Trophoblast cell (in vitro differentiated cells and primary cell): ENCODE data around the gene IL1RAPL1.

Experiments
- DNase-seq, 2 donors: peaks; one replicate each; pipeline ENCODE4 v3.0.0-alpha.2; 2016
- H2AFZ ChIP-seq: 2 replicates; pipeline ENCODE4 v1.6.1; 2013; ENCODE audit warnings: low read length, moderate library complexity, mild to moderate bottlenecking; ENCODE audit not compliant: insufficient read depth, poor library complexity
- H2AK5ac ChIP-seq: 2 replicates; pipeline ENCODE4 v1.6.1; 2013; ENCODE audit warnings: mild to moderate bottlenecking, low read length
- H2BK120ac ChIP-seq: 2 replicates; pipeline ENCODE4 v1.6.1; 2013; ENCODE audit warnings: low read length, mild to moderate bottlenecking, moderate library complexity; ENCODE audit not compliant: insufficient read depth, poor library complexity
- H2BK12ac ChIP-seq: 2 replicates; pipeline ENCODE4 v1.6.1; 2013; ENCODE audit warnings: mild to moderate bottlenecking, low read length, moderate library complexity
- H2BK5ac ChIP-seq: 2 replicates; pipeline ENCODE4 v1.6.1; 2013; ENCODE audit warnings: low read length, low read depth, moderate library complexity, mild to moderate bottlenecking; ENCODE audit not compliant: poor library complexity
- H3K14ac ChIP-seq: 2 replicates; pipeline ENCODE4 v1.6.1; 2013; ENCODE audit warnings: mild to moderate bottlenecking, low read length
- H3K18ac ChIP-seq: 2 replicates; pipeline ENCODE4 v1.6.1; 2013; ENCODE audit warnings: mild to moderate bottlenecking, low read length
- H3K23ac ChIP-seq: 2 replicates; pipeline ENCODE4 v1.6.1; 2013; ENCODE audit warnings: low read length
- H3K27ac ChIP-seq: 2 replicates; pipeline ENCODE4 v1.5.1; 2013; ENCODE audit warnings: low read depth, mild to moderate bottlenecking, inconsistent platforms, low read length, moderate library complexity
- H3K27me3 ChIP-seq: 2 replicates; pipeline ENCODE4 v1.6.1; 2013; ENCODE audit warnings: inconsistent platforms, mild to moderate bottlenecking, low read length, moderate library complexity; ENCODE audit not compliant: insufficient read depth
- H3K36me3 ChIP-seq, 2 experiments: 1 replicate in 1 of 2; 2 replicates in 1 of 2; pipeline ENCODE4 v1.6.1; 2013; ENCODE audit warnings: low read length in 2 of 2, mild to moderate bottlenecking in 2 of 2, moderate library complexity in 1 of 2; ENCODE audit not compliant: insufficient read depth in 2 of 2, control insufficient read depth in 1 of 2
- H3K4ac ChIP-seq: 2 replicates; pipeline ENCODE4 v1.6.1; 2013; ENCODE audit warnings: low read depth, mild to moderate bottlenecking, low read length, moderate library complexity
- H3K4me1 ChIP-seq, 2 experiments: 1 replicate in 1 of 2; 2 replicates in 1 of 2; pipeline ENCODE4 v1.6.1; 2013; ENCODE audit warnings: low read length in 2 of 2, mild to moderate bottlenecking in 2 of 2, moderate library complexity in 1 of 2; ENCODE audit not compliant: insufficient read depth in 2 of 2, control insufficient read depth in 1 of 2
- H3K4me2 ChIP-seq: 2 replicates; pipeline ENCODE4 v1.6.1; 2013; ENCODE audit warnings: inconsistent platforms, mild to moderate bottlenecking, low read length, moderate library complexity
- H3K4me3 ChIP-seq: 2 replicates; pipeline ENCODE4 v1.5.1; 2013; ENCODE audit warnings: mild to moderate bottlenecking, low read depth, low read length, inconsistent platforms
- H3K79me1 ChIP-seq: one replicate; pipeline ENCODE4 v1.6.1; 2013; ENCODE audit warnings: low read length
- H3K79me2 ChIP-seq: 2 replicates; pipeline ENCODE4 v1.6.1; 2013; ENCODE audit warnings: low read length, mild to moderate bottlenecking; ENCODE audit not compliant: control insufficient read depth, insufficient read depth, poor library complexity
- H3K9ac ChIP-seq: 2 replicates; pipeline ENCODE4 v1.6.1; 2013; ENCODE audit warnings: mild to moderate bottlenecking, low read length
- H3K9me3 ChIP-seq: 2 replicates; pipeline ENCODE4 v1.6.1; 2013; ENCODE audit warnings: low read depth, mild to moderate bottlenecking, control low read depth, inconsistent platforms, low read length; ENCODE audit not compliant: insufficient read depth
- H4K12ac ChIP-seq: 2 replicates; pipeline ENCODE4 v1.6.1; 2013; ENCODE audit warnings: low read depth, mild to moderate bottlenecking, low read length, moderate library complexity
- H4K8ac ChIP-seq: 2 replicates; pipeline ENCODE4 v1.6.1; 2013; ENCODE audit warnings: low read depth, mild to moderate bottlenecking, low read length, moderate library complexity
- H4K91ac ChIP-seq: one replicate; pipeline ENCODE4 v1.6.1; 2013; ENCODE audit warnings: low read depth, mild to moderate bottlenecking, low read length, moderate library complexity
- WGBS: extraction: QIAGEN DNeasy Blood & Tissue Kit; methylation state at CpG from one replicate; pipeline ENCODE4 v1.1.7; 2013; ENCODE audit warnings: missing lambda C conversion rate; ENCODE audit not compliant: insufficient read length, insufficient coverage; ENCODE audit errors: extremely low coverage; 5-methylcytosine and 5-hydroxymethylcytosine counted together

Gene IL1RAPL1

DNA sequence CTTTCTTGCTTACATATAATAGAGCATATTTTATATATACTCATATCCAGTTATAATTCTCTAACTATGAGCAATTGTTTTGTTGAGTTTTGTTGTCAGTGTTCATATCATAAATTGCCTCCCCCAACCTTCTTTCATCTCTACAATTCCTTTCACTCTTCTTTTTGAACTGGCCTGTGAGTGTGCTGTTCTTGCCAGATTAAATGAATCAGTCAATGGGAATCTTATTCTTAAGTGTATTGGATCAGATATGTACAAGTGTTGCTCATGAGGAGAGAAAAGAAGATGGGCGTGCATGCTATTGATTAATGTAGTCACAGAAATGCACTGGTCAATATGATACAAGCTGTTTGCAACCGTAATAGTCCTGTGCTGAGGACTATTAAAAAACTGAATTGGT, 900.0 kb downstream of the IL1RAPL1 start:
- no CpG with 5 or more reads among the region's 2 CpGs for WGBS
- H4K8ac ChIP-seq = no peak overlapping the region
- no peak overlapping the region for H3K27ac ChIP-seq

GRCh38 chrX:29487714-29488113, 900.5 kb downstream of the IL1RAPL1 start:
- Histone ChIP-seq H2AK5ac (no peak overlapping the region), H3K9ac (no peak overlapping the region), H3K27me3 (no peaks in the 10 kb centered on the region), H4K91ac (no peak overlapping the region), H3K14ac (no peak overlapping the region), H3K4me2 (no peak overlapping the region), H3K36me3 (no peaks in the 10 kb centered on the region), H2BK120ac (no peak overlapping the region), H4K12ac (no peak overlapping the region), H4K8ac (no peak overlapping the region), H3K9me3 (no peaks in the 10 kb centered on the region), H3K23ac (no peak overlapping the region), H3K4ac (no peak overlapping the region), H2BK12ac (no peak overlapping the region), H3K4me1 (no peaks in the 10 kb centered on the region), H2AFZ (no peak overlapping the region), H2BK5ac (no peak overlapping the region), H3K4me3 (no peak overlapping the region), H3K79me1 (no peaks in the 10 kb centered on the region), H3K18ac (no peak overlapping the region), H3K27ac (no peak overlapping the region), H3K79me2 (no peaks in the 10 kb centered on the region)
- WGBS = no CpG with 5 or more reads among the region's 1 CpG
- DNase-seq = no peak

More for the DNA sequence above, 900.0 kb downstream of the IL1RAPL1 start:
- no peak overlapping the region for H4K91ac ChIP-seq
- H3K23ac ChIP-seq = no peak overlapping the region
- H3K9me3 ChIP-seq = no peaks in the 10 kb centered on the region
- no peak overlapping the region for H2BK5ac ChIP-seq
- H3K36me3 ChIP-seq = no peaks in the 10 kb centered on the region
- no peak overlapping the region for H4K12ac ChIP-seq
- no peak overlapping the region for H3K4ac ChIP-seq
- H3K9ac ChIP-seq = no peak overlapping the region
- no peak overlapping the region for H2BK120ac ChIP-seq
- no peak for DNase-seq
- H3K27me3 ChIP-seq = no peaks in the 10 kb centered on the region
- no peak overlapping the region for H2AK5ac ChIP-seq
- H3K14ac ChIP-seq = no peak overlapping the region
- no peaks in the 10 kb centered on the region for H3K79me1 ChIP-seq
- no peak overlapping the region for H2BK12ac ChIP-seq
- no peak overlapping the region for H3K4me3 ChIP-seq
- H3K79me2 ChIP-seq = no peaks in the 10 kb centered on the region
- H3K18ac ChIP-seq = no peak overlapping the region
- no peak overlapping the region for H3K4me2 ChIP-seq
- H3K4me1 ChIP-seq = no peaks in the 10 kb centered on the region
- no peak overlapping the region for H2AFZ ChIP-seq

- WGBS = no CpG with 5 or more reads among the region's 1 CpG
- Histone ChIP-seq H4K8ac (no peak overlapping the region), H4K12ac (no peak overlapping the region)
Observed at GRCh38 chrX:29488919-29489318, 901.7 kb downstream of the IL1RAPL1 start.

DNA sequence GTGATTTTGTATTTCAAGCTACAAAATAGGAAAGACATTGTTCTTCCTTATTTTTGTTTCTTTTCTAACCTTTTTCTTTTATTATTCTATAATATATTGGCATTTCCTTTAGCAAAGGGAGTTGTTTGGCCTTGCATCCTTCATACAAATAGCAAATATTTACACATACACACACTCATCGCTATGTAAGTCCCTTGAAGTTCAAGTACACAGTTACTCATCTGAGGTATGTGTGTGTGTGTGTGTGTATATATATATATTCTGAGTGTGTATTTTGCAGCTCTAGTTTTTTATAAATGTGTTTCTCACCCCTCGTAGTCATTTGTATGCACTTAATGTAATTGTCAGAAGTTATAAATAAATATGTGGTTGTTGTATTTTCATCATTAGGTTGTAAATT, 903.4 kb downstream of the IL1RAPL1 start:
- Histone ChIP-seq H4K12ac (no peak overlapping the region), H3K9me3 (no peaks in the 10 kb centered on the region), H3K27ac (no peak overlapping the region), H4K8ac (no peak overlapping the region), H2AFZ (no peak overlapping the region), H2AK5ac (no peak overlapping the region), H3K79me2 (no peaks in the 10 kb centered on the region), H2BK12ac (no peak overlapping the region), H3K23ac (no peak overlapping the region), H3K79me1 (no peaks in the 10 kb centered on the region), H3K4me1 (no peaks in the 10 kb centered on the region), H4K91ac (no peak overlapping the region), H3K9ac (no peak overlapping the region), H3K4me2 (no peak overlapping the region), H3K18ac (no peak overlapping the region), H2BK5ac (no peak overlapping the region), H2BK120ac (no peak overlapping the region), H3K4me3 (no peak overlapping the region), H3K27me3 (no peaks in the 10 kb centered on the region), H3K36me3 (no peaks in the 10 kb centered on the region), H3K4ac (no peak overlapping the region), H3K14ac (no peak overlapping the region)
- WGBS = no CpG with 5 or more reads among the region's 2 CpGs
- DNase-seq = no peak

More at GRCh38 chrX:29488919-29489318, 901.7 kb downstream of the IL1RAPL1 start:
- no peak overlapping the region for H3K23ac ChIP-seq
- no peak overlapping the region for H4K91ac ChIP-seq
- H3K4ac ChIP-seq = no peak overlapping the region
- peak in 1 of 2 donors; percentile 1 for DNase-seq
- no peaks in the 10 kb centered on the region for H3K9me3 ChIP-seq
- no peak overlapping the region for H3K4me3 ChIP-seq
- no peak overlapping the region for H3K27ac ChIP-seq
- H3K4me1 ChIP-seq = no peaks in the 10 kb centered on the region
- no peak overlapping the region for H2AFZ ChIP-seq
- no peak overlapping the region for H2AK5ac ChIP-seq
- H3K79me1 ChIP-seq = no peaks in the 10 kb centered on the region
- H3K27me3 ChIP-seq = no peaks in the 10 kb centered on the region
- no peak overlapping the region for H3K14ac ChIP-seq
- H2BK120ac ChIP-seq = no peak overlapping the region
- no peak overlapping the region for H2BK12ac ChIP-seq
- H3K79me2 ChIP-seq = no peaks in the 10 kb centered on the region
- no peak overlapping the region for H3K18ac ChIP-seq
- H3K4me2 ChIP-seq = no peak overlapping the region
- H3K9ac ChIP-seq = no peak overlapping the region
- H3K36me3 ChIP-seq = no peaks in the 10 kb centered on the region
- no peak overlapping the region for H2BK5ac ChIP-seq
